ENCODE results near the gene CDK19.
A peak's percentile ranks its signal among the peaks of the same experiment; 100 is the strongest.
"Not testable (repeated sequence)": the region's sequence is repeated elsewhere in the genome, so short reads cannot be mapped to it uniquely, and the experiment has no call there.

CDK19 gene

DNA sequence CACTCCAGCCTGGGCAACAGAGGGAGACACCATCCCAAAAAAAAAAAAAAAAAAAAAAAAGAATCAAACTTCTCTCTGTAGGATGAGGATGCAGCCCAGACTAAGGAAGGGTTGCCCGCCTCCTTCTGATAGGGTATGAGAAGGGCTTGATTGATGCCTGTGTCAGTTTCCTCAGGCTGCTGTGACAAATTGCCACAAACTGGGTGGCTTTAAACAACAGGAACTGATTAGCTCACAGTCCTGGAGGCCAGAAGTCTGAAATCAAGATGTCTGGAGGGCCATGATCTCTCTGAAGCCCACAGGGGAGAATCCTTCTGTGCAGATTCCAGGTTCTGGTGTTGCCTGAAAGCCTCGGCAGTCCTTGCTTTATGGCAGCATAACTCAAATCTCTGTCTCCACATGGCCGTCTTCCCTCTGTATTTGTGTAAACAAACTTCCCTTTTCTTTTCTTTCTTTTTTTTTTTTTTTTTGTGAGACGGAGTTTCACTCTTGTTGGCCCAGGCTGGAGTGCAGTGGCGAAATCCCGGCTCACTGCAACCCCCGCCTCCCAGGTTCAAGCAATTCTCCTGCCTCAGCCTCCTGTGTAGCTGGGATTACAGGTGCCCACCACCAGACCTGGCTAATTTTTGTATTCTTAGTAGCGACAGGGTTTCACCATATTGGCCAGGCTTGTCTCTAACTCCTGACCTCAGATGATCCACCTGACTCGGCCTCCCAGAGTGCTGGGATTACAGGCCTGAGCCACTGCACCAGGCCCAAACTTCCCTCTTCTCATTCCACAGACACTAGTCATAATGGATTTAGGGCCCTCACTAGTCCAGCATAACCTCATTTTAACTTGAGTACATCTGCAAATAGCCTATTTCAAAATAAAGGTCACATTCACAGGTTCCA lies 11.2 kb upstream of the CDK19 start:
- TF ChIP-seq POLR2A (IDR thresholded peaks at IDR 0.05; ENCODE audit: low read depth, low read length), result no peak
- FAIRE-seq, result no peak
- no peak for DNase-seq (ENCODE audit: insufficient read length, low spot score)

GRCh38 chr6:110823146-110823545 lies 7.9 kb upstream of the CDK19 start:
- DNase-seq (ENCODE audit: insufficient read length, low spot score), result no peak
- no peak for FAIRE-seq
- no peak for TF ChIP-seq POLR2A (IDR thresholded peaks at IDR 0.05; ENCODE audit: low read depth, low read length)

- no peak for TF ChIP-seq POLR2A (IDR thresholded peaks at IDR 0.05; ENCODE audit: low read depth, low read length)
- DNase-seq (ENCODE audit: insufficient read length, low spot score) (no peak), FAIRE-seq (no peak)
Measured at GRCh38 chr6:110822249-110822648, 7.0 kb upstream of the CDK19 start.

- no peak for DNase-seq (ENCODE audit: insufficient read length, low spot score)
- FAIRE-seq, result no peak
- no peak for TF ChIP-seq POLR2A (IDR thresholded peaks at IDR 0.05; ENCODE audit: low read depth, low read length)
Measured at GRCh38 chr6:110816677-110817076, 1.4 kb upstream of the CDK19 start.

GRCh38 chr6:110815015-110815410 lies 256 bp downstream of the CDK19 start:
- DNase-seq (ENCODE audit: insufficient read length, low spot score), result no peak

GRCh38 chr6:110814102-110815014 lies 911 bp downstream of the CDK19 start:
- FAIRE-seq, result no peak
- no peak for TF ChIP-seq POLR2A (IDR thresholded peaks at IDR 0.05; ENCODE audit: low read depth, low read length)
- peak; percentile 23 for DNase-seq (ENCODE audit: insufficient read length, low spot score)

More at GRCh38 chr6:110815015-110815410, 256 bp downstream of the CDK19 start:
- TF ChIP-seq POLR2A (IDR thresholded peaks at IDR 0.05; ENCODE audit: low read depth, low read length), result peak; percentile 53; the same call in 1 of the 2 replicates
- no peak for FAIRE-seq

GRCh38 chr6:110813338-110814101 lies 1.7 kb downstream of the CDK19 start:
- DNase-seq (ENCODE audit: insufficient read length, low spot score), result no peak
- no peak for FAIRE-seq
- no peak for TF ChIP-seq POLR2A (IDR thresholded peaks at IDR 0.05; ENCODE audit: low read depth, low read length)

DNA sequence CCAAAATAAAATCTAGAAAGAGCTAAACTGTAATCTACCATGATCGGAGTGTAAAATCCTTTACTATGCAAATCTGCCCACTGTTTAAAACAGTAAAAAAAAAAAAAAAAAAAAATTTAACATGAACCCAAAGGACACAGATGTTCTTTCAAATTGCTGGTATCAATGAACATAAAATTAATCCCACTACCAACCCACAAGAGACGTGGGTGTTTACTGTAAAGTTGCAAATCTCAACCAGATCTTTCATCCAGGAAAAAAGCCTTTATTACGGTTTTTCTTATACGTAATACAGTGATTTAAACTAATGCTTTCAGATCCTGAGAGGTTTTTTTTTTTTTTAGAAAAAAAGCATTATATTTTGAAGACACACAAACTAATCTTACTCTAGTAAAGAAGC lies 2.5 kb downstream of the CDK19 start:
- TF ChIP-seq POLR2A (IDR thresholded peaks at IDR 0.05; ENCODE audit: low read depth, low read length), result no peak
- FAIRE-seq (no peak), DNase-seq (ENCODE audit: insufficient read length, low spot score) (no peak)

DNA sequence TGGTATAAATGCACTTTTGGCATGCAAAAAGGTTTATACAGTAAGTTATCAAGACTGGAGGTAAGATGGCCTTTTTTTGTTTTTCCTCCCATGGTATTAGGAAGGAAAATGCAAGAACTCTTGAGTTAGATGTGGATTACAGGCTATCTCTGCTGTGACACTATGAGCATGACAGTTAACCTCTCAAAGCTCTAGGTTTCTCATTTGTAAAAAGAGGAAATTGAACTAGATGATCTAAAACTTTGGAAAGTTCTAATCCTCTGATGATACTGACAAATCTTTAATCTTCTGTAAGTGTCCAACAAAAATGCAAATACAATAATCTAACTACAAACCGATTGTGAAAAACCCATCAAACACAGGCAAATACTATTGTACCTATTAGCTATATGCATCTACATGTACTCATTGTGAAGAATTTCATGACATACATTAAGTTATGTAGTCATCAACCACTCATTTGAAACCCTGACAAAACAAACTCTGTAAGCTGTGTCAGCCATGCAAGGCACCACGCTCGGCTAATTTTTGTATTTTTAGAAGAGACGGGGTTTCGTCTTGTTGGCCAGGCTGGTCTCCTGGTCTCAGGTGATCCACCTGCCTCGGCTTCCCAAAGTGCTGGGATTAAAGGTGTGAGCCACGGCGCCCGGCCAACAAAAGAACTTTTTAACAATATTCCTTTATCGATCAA lies 4.2 kb downstream of the CDK19 start:
- DNase-seq (ENCODE audit: insufficient read length, low spot score), result no peak
- TF ChIP-seq POLR2A (IDR thresholded peaks at IDR 0.05; ENCODE audit: low read depth, low read length), result no peak

DNA sequence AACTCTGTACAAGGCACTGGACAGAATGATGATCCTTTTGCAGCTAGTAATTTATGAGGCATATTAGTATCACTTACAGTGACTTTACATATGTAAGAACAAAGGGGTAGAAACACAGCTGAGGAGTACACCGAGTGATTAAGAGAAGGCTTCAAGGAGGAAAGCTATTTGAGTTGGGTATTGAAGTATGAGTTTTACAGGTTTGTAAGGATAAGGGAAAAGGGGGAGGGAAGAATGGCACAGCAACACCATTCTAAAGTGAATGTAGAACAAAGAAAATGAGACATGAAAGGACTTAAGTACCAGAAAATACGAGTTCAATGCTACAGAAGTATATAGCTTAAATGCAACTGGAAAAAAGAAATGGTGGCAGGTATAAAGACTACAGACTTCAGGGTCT lies 5.5 kb downstream of the CDK19 start:
- no peak for DNase-seq (ENCODE audit: insufficient read length, low spot score)
- no peak for FAIRE-seq
- no peak for TF ChIP-seq POLR2A (IDR thresholded peaks at IDR 0.05; ENCODE audit: low read depth, low read length)

More for the DNA sequence above, 4.2 kb downstream of the CDK19 start:
- no peak for FAIRE-seq

DNA sequence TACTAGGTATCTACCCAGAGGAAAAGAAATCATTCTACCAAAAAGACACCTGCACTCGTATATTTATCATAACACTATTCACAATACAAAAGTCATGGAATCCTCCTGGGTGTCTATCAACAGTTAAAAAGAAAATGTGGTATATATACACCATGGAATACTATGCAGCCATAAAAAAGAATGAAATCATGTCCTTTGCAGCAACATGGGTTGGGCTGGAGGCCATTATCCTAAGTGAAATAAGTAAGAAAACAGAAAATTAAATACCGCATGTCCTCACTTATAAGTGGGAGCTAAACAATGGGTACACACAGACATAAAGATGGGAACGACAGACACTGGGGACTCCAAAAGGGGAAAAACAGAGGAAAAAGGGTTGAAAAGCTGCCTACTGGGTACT lies 13.1 kb downstream of the CDK19 start:
- FAIRE-seq; DNase-seq (ENCODE audit: insufficient read length, low spot score): not testable (repeated sequence)

GRCh38 chr6:110800839-110801196 lies 14.5 kb downstream of the CDK19 start:
- no peak for DNase-seq (ENCODE audit: insufficient read length, low spot score)
- TF ChIP-seq POLR2A (IDR thresholded peaks at IDR 0.05; ENCODE audit: low read depth, low read length), result no peak
- FAIRE-seq, result no peak

- no peak for TF ChIP-seq POLR2A (IDR thresholded peaks at IDR 0.05; ENCODE audit: low read depth, low read length)
- FAIRE-seq (no peak), DNase-seq (ENCODE audit: insufficient read length, low spot score) (no peak)
Measured at GRCh38 chr6:110800196-110800838, 15.0 kb downstream of the CDK19 start.
